Stimulated activated naive CD4-positive, alpha-beta T cell treated with Interleukin-2 at 50 U/mL for 16 hours (primary cell): Measurements from ENCODE around the gene C2CD4C.
"Not testable (repeated sequence)": the region's sequence is repeated elsewhere in the genome, so short reads cannot be mapped to it uniquely, and the experiment has no call there.

Experiments
- DNase-seq: peaks from one replicate; lab custom pipeline; 2025; lab: John Stamatoyannopoulos, UW

Gene C2CD4C

DNA sequence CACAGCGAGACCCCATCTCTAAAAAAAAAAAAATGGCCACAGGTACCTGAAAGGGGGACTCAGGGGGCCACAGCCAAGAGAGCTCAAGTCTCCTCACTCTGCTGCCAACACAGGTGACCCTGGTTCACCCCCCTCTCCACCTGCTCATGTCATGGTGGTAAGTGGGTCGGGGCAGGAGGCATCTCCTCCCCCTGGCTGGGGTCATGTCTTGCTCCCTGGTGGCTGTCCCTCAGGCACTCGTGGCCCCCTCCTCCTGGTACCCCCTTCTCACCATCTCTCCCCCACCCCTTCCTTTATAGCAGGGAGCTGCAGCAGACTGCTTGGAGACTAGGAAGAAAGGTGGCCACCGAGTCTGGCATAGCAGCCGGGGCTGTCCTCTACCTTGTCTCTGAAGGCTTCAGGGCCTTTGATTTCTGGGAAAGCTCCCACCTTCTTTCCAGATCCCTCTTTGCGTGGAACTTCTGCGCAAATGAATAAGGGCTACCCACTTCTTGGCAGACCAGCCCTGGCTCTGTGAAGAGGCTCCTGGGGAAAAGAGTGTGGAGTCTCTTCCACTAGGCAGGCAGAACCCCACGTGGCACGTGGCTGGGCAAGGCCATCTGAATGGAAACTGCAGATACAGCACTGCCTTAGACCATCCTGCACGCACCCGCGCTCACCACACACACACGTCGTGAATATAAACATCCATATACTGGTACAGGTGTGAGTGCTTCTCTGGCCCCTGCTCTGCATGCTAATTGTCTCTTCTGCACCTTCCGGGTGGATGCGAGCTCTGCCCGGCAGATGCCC is 44.3 kb downstream of the C2CD4C start:
- no peak for DNase-seq

DNA sequence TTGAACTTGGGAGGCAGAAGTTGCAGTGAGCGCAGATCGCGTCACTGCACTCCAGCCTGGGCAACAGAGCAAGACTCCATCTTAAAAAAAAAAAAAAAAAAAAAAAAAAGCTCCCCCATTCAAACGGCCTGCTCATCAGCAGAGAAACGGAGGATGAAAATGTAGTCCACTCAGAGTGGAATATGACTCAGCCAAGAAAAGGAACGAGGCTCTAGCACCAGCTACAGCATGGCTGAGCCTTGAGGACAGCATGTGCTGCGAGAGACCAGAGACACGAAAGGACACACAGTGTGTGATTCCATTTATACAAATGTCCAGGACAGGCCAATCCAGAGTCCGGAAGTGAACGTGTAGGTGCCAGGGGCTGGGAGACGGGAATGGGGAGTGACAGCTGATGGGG is 46.3 kb downstream of the C2CD4C start:
- DNase-seq: no peak

DNA sequence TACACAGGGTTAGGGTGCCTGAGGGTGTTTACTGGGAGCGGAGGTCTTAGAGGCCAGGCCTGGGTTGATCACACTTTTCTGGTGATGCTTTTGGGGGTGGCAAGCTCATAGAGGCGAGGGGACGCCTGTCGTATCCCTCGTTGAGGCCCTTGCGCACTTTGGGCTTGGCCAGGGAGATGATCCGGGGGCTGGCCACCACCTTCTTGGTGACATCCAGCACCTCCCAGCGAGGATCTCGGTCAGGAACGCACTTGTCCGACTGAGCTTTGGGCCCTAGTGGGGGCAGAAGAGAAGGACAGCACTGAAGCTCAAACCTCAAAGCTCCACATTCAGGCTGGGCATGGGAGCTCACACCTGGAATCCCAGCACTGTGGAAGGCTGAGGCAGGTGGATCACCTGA is 46.8 kb downstream of the C2CD4C start:
- no peak for DNase-seq

- DNase-seq: no peak
These were observed 49.4 kb downstream of the C2CD4C start for GRCh38 chr19:359653-359925.

- DNase-seq: not testable (repeated sequence)
These were observed 53.4 kb downstream of the C2CD4C start for GRCh38 chr19:355536-355935.
